Chondrocyte (in vitro differentiated cells): ENCODE results near the gene PELI1. TPM values are rescaled to one million over a fixed set of nuclear protein-coding genes. Genes with fewer than 3 reads are reported as not detected.
A peak's percentile ranks its signal among the peaks of the same experiment; 100 is the strongest.

Experiments
- DNase-seq: peaks from one replicate; pipeline ENCODE4 v3.0.0; 2021; ENCODE audit warnings: mixed read lengths, low spot score
- H3K27ac Mint-ChIP-seq: one replicate; pipeline ENCODE4 v1.8.0; 2021; ENCODE audit warnings: mild to moderate bottlenecking, moderate library complexity, mixed read lengths; ENCODE audit not compliant: unreplicated experiment
- H3K27me3 Mint-ChIP-seq: 2 replicates; pipeline ENCODE4 v1.8.0; 2021; ENCODE audit warnings: low read depth, mixed read lengths
- H3K36me3 Mint-ChIP-seq: 2 replicates; pipeline ENCODE4 v1.8.0; 2021; ENCODE audit warnings: low read depth, mixed read lengths
- H3K4me1 Mint-ChIP-seq: 2 replicates; pipeline ENCODE4 v1.8.0; 2021; ENCODE audit warnings: low read depth, mild to moderate bottlenecking, mixed read lengths
- H3K4me3 Mint-ChIP-seq: one replicate; pipeline ENCODE4 v1.8.0; 2021; ENCODE audit warnings: mild to moderate bottlenecking, moderate library complexity, mixed read lengths; ENCODE audit not compliant: unreplicated experiment
- H3K9me3 Mint-ChIP-seq: 2 replicates; pipeline ENCODE4 v1.8.0; 2021; ENCODE audit warnings: low read depth, mixed read lengths
- CTCF ChIP-seq: fragments of 200-600 bp; sonication (generic); IDR thresholded peaks from 2 replicates; pipeline ENCODE4 v1.5.0; 2021; ENCODE audit warnings: antibody characterized with exemption, mild to moderate bottlenecking, moderate library complexity
- total RNA-seq: library from RNA; stranded (reverse); gene quantifications from 3 replicates; pipeline ENCODE4 v1.2.1, GENCODE V29; 2021

Gene PELI1
- total RNA-seq, 1 donor from 2014 or later: 24.4 TPM

GRCh38 chr2:64059270-64059669, 85.0 kb downstream of the PELI1 start:
- H3K4me1 Mint-ChIP-seq: peaks cover 14% of the 10 kb centered on the region
- TF ChIP-seq CTCF: no peak
- no peaks in the 10 kb centered on the region for H3K9me3 Mint-ChIP-seq
- no peak overlapping the region for H3K27ac Mint-ChIP-seq
- no peaks in the 10 kb centered on the region for H3K27me3 Mint-ChIP-seq
- H3K36me3 Mint-ChIP-seq: no peaks in the 10 kb centered on the region
- H3K4me3 Mint-ChIP-seq: no peak overlapping the region
- DNase-seq: no peak

- H3K4me3 Mint-ChIP-seq: no peak overlapping the region
- H3K9me3 Mint-ChIP-seq: no peaks in the 10 kb centered on the region
- DNase-seq: no peak
- TF ChIP-seq CTCF: no peak
- H3K36me3 Mint-ChIP-seq: no peaks in the 10 kb centered on the region
- no peaks in the 10 kb centered on the region for H3K4me1 Mint-ChIP-seq
- H3K27me3 Mint-ChIP-seq: no peaks in the 10 kb centered on the region
- H3K27ac Mint-ChIP-seq: no peak overlapping the region
Observed at GRCh38 chr2:64056021-64056420, 88.2 kb downstream of the PELI1 start.

GRCh38 chr2:64054161-64054915, 89.9 kb downstream of the PELI1 start:
- H3K4me3 Mint-ChIP-seq: no peak overlapping the region
- H3K27ac Mint-ChIP-seq: no peak overlapping the region
- TF ChIP-seq CTCF: no peak
- DNase-seq: no peak
- no peaks in the 10 kb centered on the region for H3K36me3 Mint-ChIP-seq
- H3K4me1 Mint-ChIP-seq: peaks cover 6% of the 10 kb centered on the region
- H3K27me3 Mint-ChIP-seq: no peaks in the 10 kb centered on the region
- H3K9me3 Mint-ChIP-seq: no peaks in the 10 kb centered on the region

GRCh38 chr2:64052463-64053241, 91.6 kb downstream of the PELI1 start:
- no peak for TF ChIP-seq CTCF
- Mint-ChIP-seq H3K27me3 (no peaks in the 10 kb centered on the region), H3K4me1 (peaks cover 6% of the 10 kb centered on the region), H3K36me3 (no peaks in the 10 kb centered on the region), H3K4me3 (no peak overlapping the region), H3K9me3 (no peaks in the 10 kb centered on the region), H3K27ac (no peak overlapping the region)
- no peak for DNase-seq

- peaks cover 6% of the 10 kb centered on the region for H3K4me1 Mint-ChIP-seq
- no peak overlapping the region for H3K4me3 Mint-ChIP-seq
- peak; percentile 96 for TF ChIP-seq CTCF
- no peaks in the 10 kb centered on the region for H3K36me3 Mint-ChIP-seq
- no peak for DNase-seq
- no peak overlapping the region for H3K27ac Mint-ChIP-seq
- no peaks in the 10 kb centered on the region for H3K9me3 Mint-ChIP-seq
- H3K27me3 Mint-ChIP-seq: no peaks in the 10 kb centered on the region
Observed at GRCh38 chr2:64049633-64050220, 94.5 kb downstream of the PELI1 start.
